AG10803 (cell line): Measurements from ENCODE around the gene TEX30.

Source experiments
- DNase-seq: peaks from one replicate; pipeline ENCODE4 v3.0.0; 2010; ENCODE audit warnings: low read depth
- H3K4me3 ChIP-seq: 2 replicates; pipeline ENCODE4 v1.5.1; 2011; ENCODE audit warnings: mild to moderate bottlenecking, low read length, control low read depth
- TF ChIP-seq, protein P1 (sequence below): conservative IDR thresholded peaks from 2 replicates; pipeline ENCODE4 v1.5.1; 2011; ENCODE audit warnings: mild to moderate bottlenecking, low read length, control low read depth, inconsistent platforms

The TEX30 gene

DNA sequence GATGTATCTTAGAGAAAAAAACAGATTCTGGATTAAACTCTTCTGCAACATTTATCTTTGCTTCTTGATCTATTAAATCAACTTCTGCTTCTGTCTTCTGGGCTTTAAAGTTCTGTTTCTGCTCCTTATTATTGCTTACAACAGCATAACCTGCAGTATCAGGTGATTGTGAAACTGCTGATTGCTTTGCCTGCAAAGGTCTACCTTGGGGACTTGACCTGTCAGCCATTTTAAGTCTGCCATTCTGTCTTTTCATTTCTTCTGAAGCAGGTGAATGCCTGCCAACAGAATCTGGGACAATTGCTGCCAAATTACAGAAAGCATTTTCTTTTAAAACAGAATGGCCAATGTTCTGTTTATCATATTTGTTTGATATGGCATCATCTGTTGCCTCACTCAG, 31.1 kb downstream of the TEX30 start:
- DNase-seq: no peak
- TF ChIP-seq, protein P1, sequence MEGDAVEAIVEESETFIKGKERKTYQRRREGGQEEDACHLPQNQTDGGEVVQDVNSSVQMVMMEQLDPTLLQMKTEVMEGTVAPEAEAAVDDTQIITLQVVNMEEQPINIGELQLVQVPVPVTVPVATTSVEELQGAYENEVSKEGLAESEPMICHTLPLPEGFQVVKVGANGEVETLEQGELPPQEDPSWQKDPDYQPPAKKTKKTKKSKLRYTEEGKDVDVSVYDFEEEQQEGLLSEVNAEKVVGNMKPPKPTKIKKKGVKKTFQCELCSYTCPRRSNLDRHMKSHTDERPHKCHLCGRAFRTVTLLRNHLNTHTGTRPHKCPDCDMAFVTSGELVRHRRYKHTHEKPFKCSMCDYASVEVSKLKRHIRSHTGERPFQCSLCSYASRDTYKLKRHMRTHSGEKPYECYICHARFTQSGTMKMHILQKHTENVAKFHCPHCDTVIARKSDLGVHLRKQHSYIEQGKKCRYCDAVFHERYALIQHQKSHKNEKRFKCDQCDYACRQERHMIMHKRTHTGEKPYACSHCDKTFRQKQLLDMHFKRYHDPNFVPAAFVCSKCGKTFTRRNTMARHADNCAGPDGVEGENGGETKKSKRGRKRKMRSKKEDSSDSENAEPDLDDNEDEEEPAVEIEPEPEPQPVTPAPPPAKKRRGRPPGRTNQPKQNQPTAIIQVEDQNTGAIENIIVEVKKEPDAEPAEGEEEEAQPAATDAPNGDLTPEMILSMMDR: no peak
- H3K4me3 ChIP-seq: no peak overlapping the region

DNA sequence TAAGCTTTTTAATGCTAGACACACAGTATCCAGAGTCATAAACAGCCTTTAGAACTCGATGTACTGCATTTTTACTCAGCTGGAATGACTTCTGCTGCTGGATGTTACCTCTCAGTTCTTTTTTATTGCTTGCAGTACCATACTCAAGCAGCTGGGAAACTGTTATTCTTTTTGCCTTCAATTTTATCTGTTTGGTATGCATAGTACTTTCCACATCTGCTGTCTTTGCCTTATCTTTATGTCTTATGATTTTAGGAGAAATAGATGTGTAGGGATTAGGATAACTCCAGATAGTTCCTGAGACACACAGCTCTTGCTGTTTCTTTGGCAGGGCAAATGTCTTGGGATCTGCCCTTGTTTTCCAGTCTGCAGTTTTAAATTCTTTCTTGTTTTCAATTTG, 31.5 kb downstream of the TEX30 start:
- no peak overlapping the region for H3K4me3 ChIP-seq
- TF ChIP-seq, protein P1: no peak
- no peak for DNase-seq

DNA sequence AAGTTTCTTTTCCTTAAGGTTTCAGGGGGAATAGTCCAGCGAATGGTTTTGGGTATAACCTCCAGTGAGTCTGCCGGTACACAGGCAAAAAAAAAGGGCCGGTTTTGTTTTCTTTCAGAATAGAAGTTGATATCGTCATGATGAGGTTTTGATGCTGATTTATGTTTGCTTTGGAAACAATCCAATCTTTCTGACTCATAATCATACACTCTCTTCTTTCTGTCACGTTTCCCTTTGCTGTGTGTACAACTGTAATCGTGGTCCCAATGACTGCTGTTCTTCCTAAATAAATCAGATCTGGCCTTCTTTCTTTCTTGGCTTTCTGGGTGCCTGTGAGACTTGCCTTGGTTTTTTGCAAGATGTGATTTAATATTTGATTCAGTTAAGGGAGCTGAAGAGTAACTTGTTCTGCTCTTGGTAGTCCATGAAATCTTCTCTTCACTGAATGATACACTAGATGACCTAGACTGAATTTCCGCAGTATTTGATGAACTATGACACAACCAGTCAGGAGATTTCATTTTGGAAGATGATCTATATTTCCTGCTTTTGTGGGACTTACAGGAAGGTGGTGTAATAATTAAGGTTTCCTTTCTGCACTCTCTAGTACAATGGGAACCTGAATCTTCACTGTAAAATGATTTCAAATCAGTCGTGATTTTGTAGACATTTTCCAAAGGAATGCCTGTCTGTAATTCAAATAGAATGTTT, 43.9 kb downstream of the TEX30 start:
- no peak for DNase-seq
- TF ChIP-seq, protein P1: no peak

DNA sequence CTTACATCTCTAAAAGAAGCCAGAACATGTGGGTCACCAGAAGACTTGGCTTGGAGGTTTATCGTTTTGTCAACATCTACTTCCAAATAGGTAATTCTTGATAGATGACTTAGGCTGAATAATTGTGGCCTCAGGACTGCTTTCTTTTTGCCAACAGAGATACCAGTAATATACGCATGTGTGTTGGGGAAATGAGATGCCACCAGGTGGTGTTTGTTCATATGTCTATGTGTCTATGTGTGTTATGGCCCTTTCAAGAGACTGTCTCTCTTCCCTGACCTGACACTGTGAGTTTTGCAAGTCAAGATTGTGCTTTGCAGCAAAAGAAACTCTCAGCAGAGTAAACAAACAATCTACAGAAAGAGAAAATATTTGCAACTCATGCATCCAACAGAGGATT, 47.2 kb downstream of the TEX30 start:
- TF ChIP-seq, protein P1: peak; percentile 14; the same call in 1 of the 2 replicates
- no peak for DNase-seq
- no peak overlapping the region for H3K4me3 ChIP-seq

More for the DNA sequence above, 43.9 kb downstream of the TEX30 start:
- H3K4me3 ChIP-seq: no peak overlapping the region

DNA sequence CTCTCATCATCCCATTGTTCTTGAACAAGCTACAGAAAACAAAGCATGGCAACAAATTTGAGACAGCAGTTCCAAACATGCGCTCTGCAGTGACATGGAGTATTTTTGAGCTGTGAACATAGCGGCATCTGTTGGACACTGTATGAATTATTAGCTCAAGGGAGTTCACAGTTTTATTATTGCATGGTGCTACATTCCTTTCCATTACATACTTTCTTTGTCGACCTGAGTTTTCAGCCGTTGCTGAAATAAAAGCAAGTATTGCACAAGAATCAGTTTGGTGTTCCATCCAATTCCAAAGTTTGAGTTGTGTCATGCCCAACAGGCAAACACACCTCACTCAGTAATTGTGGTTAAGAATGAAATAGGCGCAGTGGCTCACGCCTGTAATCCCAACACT, 48.7 kb downstream of the TEX30 start:
- no peak overlapping the region for H3K4me3 ChIP-seq
- peak; percentile 83 for DNase-seq
- TF ChIP-seq, protein P1: peak; percentile 71

DNA sequence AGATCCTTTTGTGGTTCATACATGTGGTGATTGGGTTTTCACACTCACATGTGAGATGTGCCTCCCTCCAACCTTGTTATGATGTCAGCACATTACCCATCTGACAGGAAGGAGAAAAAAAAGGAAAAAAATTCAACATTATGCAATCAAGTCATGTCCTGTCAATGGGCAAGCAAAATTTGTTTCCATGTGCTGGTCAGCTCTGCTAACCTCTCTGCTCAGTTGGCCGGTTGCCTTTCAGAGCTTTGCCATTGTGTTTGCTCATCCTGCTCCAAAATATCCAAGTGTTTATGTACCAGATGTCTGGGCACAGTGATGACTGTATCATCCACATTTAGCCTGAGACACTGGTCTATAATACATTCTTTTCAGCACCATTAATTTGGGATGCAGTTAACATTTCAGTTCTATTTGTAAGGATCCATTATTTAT, 51.8 kb downstream of the TEX30 start:
- peak; percentile 97 for DNase-seq
- no peak overlapping the region for H3K4me3 ChIP-seq
- TF ChIP-seq, protein P1: no peak

DNA sequence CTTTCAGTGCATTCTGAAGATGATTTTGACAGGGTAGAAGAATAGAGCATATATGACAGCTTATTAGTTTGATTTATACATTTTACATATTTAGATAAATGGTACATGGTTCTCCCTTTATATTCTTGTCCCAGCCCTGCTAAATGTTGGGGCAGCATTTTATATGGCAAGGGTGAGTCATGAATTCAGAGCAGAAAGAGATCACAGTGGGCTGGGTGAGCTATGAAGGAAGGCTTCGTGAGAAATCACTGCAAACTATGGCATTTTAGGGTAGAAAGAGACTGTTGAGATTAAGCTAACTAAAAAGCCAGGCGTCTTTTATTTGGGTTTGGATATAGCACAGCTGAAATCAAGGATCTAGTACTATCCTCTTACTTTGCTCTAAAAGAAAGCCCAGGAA, 54.8 kb downstream of the TEX30 start:
- no peak for DNase-seq
- TF ChIP-seq, protein P1: no peak
- H3K4me3 ChIP-seq: no peak overlapping the region
